ENCODE measurements around the gene GRIN3B. TPM values are rescaled to one million over a fixed set of nuclear protein-coding genes. Genes with fewer than 3 reads are reported as not detected.

Gene GRIN3B
- total and polyA plus RNA-seq, 9 of the 15 experiments (the other 6 are each of a cell fraction or from before 2014, with no cell fraction given), result 0.06 to 0.95 (median 0.19) TPM; not detected in 6

GRCh38 chr19:1046836-1047695 is 46.8 kb downstream of the GRIN3B start:
- Histone ChIP-seq H3K4me2 (ENCODE audit: insufficient read depth, low read length) (no peak overlapping the region), H3K9me1 (ENCODE audit: control insufficient read depth, insufficient read depth, low read length) (no peaks in the 10 kb centered on the region), H3K79me2 (ENCODE audit: control insufficient read depth, insufficient read depth, low read length) (peaks cover 27% of the 10 kb centered on the region), H4K20me1 (replicated peaks; ENCODE audit: control insufficient read depth, insufficient read depth, low read length) (no peaks in the 10 kb centered on the region), H3K9ac (ENCODE audit: insufficient read depth in 1 of 2, low read depth in 2 of 2, low read length in 2 of 2) (no peak overlapping the region), H3K9me3 (replicated peaks; ENCODE audit: control insufficient read depth, insufficient read depth, low read depth, low read length) (no peaks in the 10 kb centered on the region), H3K4me3 (no peak overlapping the region), H3K27ac (ENCODE audit: extremely low read depth, low read depth, low read length) (no peak overlapping the region), H3K36me3 (ENCODE audit: control insufficient read depth, insufficient read depth, low read length) (peaks cover 65% of the 10 kb centered on the region), H3K27me3 (ENCODE audit: control insufficient read depth in 2 of 2, insufficient read depth in 2 of 2, low read length in 2 of 2) (no peaks in the 10 kb centered on the region), H2AFZ (ENCODE audit: low read depth, low read length) (no peak overlapping the region), H3K4me1 (replicated peaks in 1 of 2; ENCODE audit: control insufficient read depth in 2 of 2, insufficient read depth in 2 of 2, low read length in 2 of 2) (peaks cover 15 to 66% of the 10 kb centered on the region in 2 experiments)
- BruUV-seq (replicated peaks), result no TSS peak
- ChIA-PET POLR2A (no interaction called here), CTCF (ENCODE audit: low intra/inter-chr PET ratio) (no interaction called here)
- 96% methylated on average over 30 of the region's 77 CpGs for whole genome bisulfite sequencing (ENCODE audit: insufficient coverage, low coverage, missing lambda C conversion rate)
- intact Hi-C loops (cut with micrococcal nuclease), result no loop called here
- ATAC-seq, result no peak
- no peak for FAIRE-seq
- peak; percentile 86 for TF ChIP-seq RBM25 (IDR thresholded peaks at IDR 0.05; ENCODE audit: low read depth, low read length, severe bottlenecking)
- TF ChIP-seq POLR2G (IDR thresholded peaks at IDR 0.05; ENCODE audit: low read depth, low read length), result 0 out of 2 replicates have a peak, but pooled peaks have one; percentile 20
- TF ChIP-seq RBFOX2 (IDR thresholded peaks at IDR 0.05; ENCODE audit: low read depth, low read length), result peak; percentile 39
- peak; percentile 99 for TF ChIP-seq ZBTB33 (CRISPR knock-in tag; IDR thresholded peaks at IDR 0.05)
- no peak for TF ChIP-seq ZBTB1 (CRISPR knock-in tag; IDR thresholded peaks at IDR 0.05; ENCODE audit: borderline replicate concordance, low read depth)
- TF ChIP-seq CBX1 (IDR thresholded peaks at IDR 0.05; ENCODE audit: low read depth), result peak; percentile 11; the same call in 1 of the 2 replicates
- peak; percentile 68 for TF ChIP-seq HNRNPL (IDR thresholded peaks at IDR 0.05; ENCODE audit: low read depth, low read length)
- no peak for TF ChIP-seq NEUROD1 (IDR thresholded peaks at IDR 0.05; ENCODE audit: borderline replicate concordance, low read depth, low read length, partially characterized antibody)
- in situ Hi-C loops (cut with MboI), result no loop called here
- DNase-seq (ENCODE audit: extremely low read depth in 1 of 4, low spot score in 3 of 4), result no peak

All from K562 (cell line).